GM12873 (cell line): ENCODE data around the gene PLA2G15.

Experiments used
- TF ChIP-seq, protein P1 (sequence below): IDR thresholded peaks from 2 replicates; pipeline ENCODE4 v1.5.1; 2012; ENCODE audit warnings: low read depth, mild to moderate bottlenecking, moderate library complexity, low read length, control low read depth; ENCODE audit not compliant: insufficient read depth; ENCODE audit errors: missing control alignments

PLA2G15 gene

GRCh38 chr16:68283801-68284598 is 38.8 kb downstream of the PLA2G15 start:
- TF ChIP-seq, protein P1, sequence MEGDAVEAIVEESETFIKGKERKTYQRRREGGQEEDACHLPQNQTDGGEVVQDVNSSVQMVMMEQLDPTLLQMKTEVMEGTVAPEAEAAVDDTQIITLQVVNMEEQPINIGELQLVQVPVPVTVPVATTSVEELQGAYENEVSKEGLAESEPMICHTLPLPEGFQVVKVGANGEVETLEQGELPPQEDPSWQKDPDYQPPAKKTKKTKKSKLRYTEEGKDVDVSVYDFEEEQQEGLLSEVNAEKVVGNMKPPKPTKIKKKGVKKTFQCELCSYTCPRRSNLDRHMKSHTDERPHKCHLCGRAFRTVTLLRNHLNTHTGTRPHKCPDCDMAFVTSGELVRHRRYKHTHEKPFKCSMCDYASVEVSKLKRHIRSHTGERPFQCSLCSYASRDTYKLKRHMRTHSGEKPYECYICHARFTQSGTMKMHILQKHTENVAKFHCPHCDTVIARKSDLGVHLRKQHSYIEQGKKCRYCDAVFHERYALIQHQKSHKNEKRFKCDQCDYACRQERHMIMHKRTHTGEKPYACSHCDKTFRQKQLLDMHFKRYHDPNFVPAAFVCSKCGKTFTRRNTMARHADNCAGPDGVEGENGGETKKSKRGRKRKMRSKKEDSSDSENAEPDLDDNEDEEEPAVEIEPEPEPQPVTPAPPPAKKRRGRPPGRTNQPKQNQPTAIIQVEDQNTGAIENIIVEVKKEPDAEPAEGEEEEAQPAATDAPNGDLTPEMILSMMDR: no peak

DNA sequence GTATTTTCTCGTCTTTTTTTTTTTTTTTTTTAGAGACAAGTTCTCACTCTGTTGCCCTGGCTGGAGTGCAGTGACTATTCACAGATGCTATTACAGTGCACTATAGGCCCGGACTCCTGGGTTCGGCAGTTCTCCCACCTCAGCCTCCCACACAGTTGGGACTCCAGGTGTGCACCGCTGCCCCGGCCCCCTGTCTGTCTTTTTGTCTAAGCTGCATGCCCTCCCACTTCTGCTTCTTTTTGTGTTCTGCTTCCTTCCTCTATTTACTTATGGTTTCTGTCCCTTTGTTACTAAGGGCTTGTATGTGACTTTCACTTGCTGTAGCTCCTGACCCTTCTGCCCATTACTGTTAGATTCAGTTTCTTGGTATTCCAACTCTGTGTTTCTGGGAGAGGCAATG is 39.7 kb downstream of the PLA2G15 start:
- TF ChIP-seq, protein P1: no peak

- TF ChIP-seq, protein P1: no peak
These were observed 40.5 kb downstream of the PLA2G15 start for GRCh38 chr16:68285683-68286082.

- TF ChIP-seq, protein P1: no peak
These were observed 41.2 kb downstream of the PLA2G15 start for GRCh38 chr16:68286153-68287074.

DNA sequence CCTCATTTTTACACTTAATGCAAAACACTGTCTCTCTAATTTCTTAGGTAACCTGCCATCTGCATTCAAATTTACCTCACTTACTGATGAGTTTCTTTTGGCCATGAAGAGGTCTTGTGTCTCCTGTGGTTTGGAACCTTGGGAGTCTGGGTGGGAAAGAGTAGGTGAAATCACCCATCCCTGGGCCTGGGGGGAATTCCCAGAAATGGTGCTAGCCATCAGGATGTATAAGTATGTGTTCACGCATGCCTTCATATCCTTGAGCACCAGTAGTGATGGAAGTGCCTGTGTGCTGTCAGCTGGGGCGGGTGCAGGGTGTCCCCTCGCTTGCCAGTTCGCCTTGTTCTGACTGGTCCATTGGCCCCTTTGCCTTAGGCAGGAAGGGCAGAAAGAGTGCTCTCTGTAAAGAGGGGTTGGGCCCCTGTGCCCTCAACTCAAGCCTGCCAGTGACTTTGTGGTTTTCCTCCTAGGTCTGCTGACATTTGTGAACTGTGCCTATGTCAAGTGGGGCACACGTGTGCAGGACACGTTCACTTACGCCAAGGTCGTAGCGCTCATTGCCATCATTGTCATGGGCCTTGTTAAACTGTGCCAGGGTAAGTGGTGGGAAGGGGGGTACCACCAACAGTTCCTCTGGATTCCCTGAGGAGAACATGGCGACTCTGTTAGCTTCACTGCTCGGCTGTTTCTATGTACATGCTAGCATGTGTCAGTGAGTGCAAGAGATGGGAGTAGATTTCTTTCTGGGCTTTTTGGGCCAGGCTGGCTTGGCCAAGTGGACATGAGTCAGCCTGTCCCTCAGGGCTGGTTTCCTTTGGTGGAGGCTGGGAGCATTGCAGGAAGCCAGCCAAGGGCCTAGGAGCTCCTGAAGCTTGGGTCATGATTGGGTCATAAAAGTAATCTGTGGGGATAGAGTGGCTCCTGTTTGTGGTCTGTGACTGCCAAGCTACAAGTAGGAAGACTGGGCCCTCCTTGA is 42.4 kb downstream of the PLA2G15 start:
- TF ChIP-seq, protein P1: no peak

- TF ChIP-seq, protein P1: no peak
These were observed 43.1 kb downstream of the PLA2G15 start for GRCh38 chr16:68288252-68288650.
